Thyroid gland (tissue), 4 donors: ENCODE measurements around the gene CPXM2. TPM values are rescaled to one million over a fixed set of nuclear protein-coding genes. Genes with fewer than 3 reads are reported as not detected.

Source experiments
- DNase-seq, 2 donors: peaks; one replicate each; pipeline ENCODE4 v3.0.0-alpha.2; 2019
- H3K27ac ChIP-seq, 3 donors: fragments of 200-600 bp; sonication (generic); 1 replicate in 2 of 3; 2 replicates in 1 of 3; pipeline ENCODE4 v1.5.1; 2016 to 2019; ENCODE audit warnings: mild to moderate bottlenecking in 1 of 3, moderate library complexity in 1 of 3
- H3K27me3 ChIP-seq: fragments of 200-600 bp; sonication (generic); one replicate; pipeline ENCODE4 v1.5.1; 2019
- H3K36me3 ChIP-seq, 2 donors: fragments of 200-600 bp; sonication (generic); one replicate each; pipeline ENCODE4 v1.5.1; 2016 to 2019
- H3K4me1 ChIP-seq, 2 donors: fragments of 200-600 bp; sonication (generic); one replicate each; pipeline ENCODE4 v1.5.1; 2017 to 2019
- H3K4me3 ChIP-seq, 3 donors: fragments of 200-600 bp; sonication (generic); replicated peaks in 1 of 3; 1 replicate in 2 of 3; 2 replicates in 1 of 3; pipeline ENCODE4 v1.5.1; 2016; ENCODE audit warnings: mild to moderate bottlenecking in 1 of 3
- H3K9me3 ChIP-seq: fragments of 200-600 bp; sonication (generic); one replicate; pipeline ENCODE4 v1.5.1; 2017
- POLR2A ChIP-seq, 2 donors: fragments of 450-650 bp; IDR thresholded peaks; one replicate each; pipeline ENCODE4 v1.6.1; 2017; ENCODE audit warnings: antibody characterized with exemption in 2 of 2, mild to moderate bottlenecking in 2 of 2, moderate library complexity in 1 of 2
- WGBS, 2 donors: methylation state at CpG; one replicate each; pipeline ENCODE4 v1.1.5; 2017; 5-methylcytosine and 5-hydroxymethylcytosine counted together
- intact Hi-C: fragments of 100-400 bp; cut with DNase I; formaldehyde crosslinking; loops from one replicate; pipeline ENCODE4 v1.15.1; 2023
- total RNA-seq, 4 donors: library from RNA; depleted of rRNA; stranded (reverse); fragments of >200 nt; gene quantifications; one replicate each; pipeline ENCODE4 v1.2.3, GENCODE V29; 2016
- TF ChIP-seq, protein P1 (sequence below), 6 experiments: fragments of 200-600 bp in 3 of 6; fragments of 450-650 bp in 3 of 6; sonication (generic) in 3 of 6; IDR thresholded peaks; one replicate each; pipeline ENCODE4 v1.5.1; 2016 to 2019; ENCODE audit warnings: antibody characterized with exemption in 6 of 6, mild to moderate bottlenecking in 2 of 6, inconsistent platforms in 1 of 6, moderate library complexity in 1 of 6

Gene CPXM2
- total RNA-seq, 4 donors from 2014 or later: 6.3 to 11.6 (median 8.5) TPM

GRCh38 chr10:123782549-123782948 is 109.1 kb downstream of the CPXM2 start:
- intact Hi-C loops: no loop called here
- Histone ChIP-seq H3K36me3 (no peaks in the 10 kb centered on the region), H3K4me1 (peaks cover 0 to 14% of the 10 kb centered on the region in 2 donors), H3K4me3 (no peak overlapping the region), H3K9me3 (no peaks in the 10 kb centered on the region), H3K27ac (no peak overlapping the region), H3K27me3 (no peaks in the 10 kb centered on the region)
- no peak for DNase-seq
- WGBS, 2 donors: 86 to 93% methylated on average over 5 of the region's 5 CpGs
- TF ChIP-seq, protein P1, sequence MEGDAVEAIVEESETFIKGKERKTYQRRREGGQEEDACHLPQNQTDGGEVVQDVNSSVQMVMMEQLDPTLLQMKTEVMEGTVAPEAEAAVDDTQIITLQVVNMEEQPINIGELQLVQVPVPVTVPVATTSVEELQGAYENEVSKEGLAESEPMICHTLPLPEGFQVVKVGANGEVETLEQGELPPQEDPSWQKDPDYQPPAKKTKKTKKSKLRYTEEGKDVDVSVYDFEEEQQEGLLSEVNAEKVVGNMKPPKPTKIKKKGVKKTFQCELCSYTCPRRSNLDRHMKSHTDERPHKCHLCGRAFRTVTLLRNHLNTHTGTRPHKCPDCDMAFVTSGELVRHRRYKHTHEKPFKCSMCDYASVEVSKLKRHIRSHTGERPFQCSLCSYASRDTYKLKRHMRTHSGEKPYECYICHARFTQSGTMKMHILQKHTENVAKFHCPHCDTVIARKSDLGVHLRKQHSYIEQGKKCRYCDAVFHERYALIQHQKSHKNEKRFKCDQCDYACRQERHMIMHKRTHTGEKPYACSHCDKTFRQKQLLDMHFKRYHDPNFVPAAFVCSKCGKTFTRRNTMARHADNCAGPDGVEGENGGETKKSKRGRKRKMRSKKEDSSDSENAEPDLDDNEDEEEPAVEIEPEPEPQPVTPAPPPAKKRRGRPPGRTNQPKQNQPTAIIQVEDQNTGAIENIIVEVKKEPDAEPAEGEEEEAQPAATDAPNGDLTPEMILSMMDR (IDR thresholded peaks at IDR 0.05): no peak
- no peak for TF ChIP-seq POLR2A (IDR thresholded peaks at IDR 0.05)

DNA sequence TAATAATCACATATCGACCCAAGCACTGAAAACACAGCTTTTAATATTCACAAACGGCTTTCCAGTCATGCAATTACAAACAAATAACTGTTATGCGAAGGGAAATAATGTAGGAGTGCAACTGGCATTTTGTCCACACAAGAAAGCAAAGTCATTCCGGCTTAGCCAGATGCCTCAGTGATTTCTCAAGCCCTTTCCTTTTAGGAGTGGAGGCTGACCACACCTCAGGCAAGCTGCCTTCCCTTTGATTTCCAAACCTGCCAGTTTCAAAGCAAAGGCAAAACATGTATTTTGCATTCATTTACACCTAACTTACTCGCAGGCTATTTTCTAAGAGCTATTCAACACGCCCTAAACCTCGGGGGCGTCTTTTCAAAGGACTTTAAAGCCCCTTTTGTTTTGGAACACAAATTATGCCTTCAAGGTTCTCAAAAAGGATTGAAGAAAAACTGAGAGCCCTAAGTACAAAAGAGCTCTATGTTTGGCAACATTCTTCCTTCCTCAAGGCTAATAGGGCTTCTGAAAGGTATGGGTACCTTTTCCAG is 109.6 kb downstream of the CPXM2 start:
- H3K27me3 ChIP-seq: no peaks in the 10 kb centered on the region
- H3K36me3 ChIP-seq: no peaks in the 10 kb centered on the region
- intact Hi-C loops: no loop called here
- TF ChIP-seq, protein P1 (IDR thresholded peaks at IDR 0.05): no peak
- no peak for TF ChIP-seq POLR2A (IDR thresholded peaks at IDR 0.05)
- H3K4me1 ChIP-seq: peaks cover 0 to 14% of the 10 kb centered on the region in 2 donors
- 23 to 35% methylated on average over 8 of the region's 8 CpGs for WGBS, 2 donors
- DNase-seq: peak; percentile 31 to 50
- H3K9me3 ChIP-seq: no peaks in the 10 kb centered on the region
- no peak overlapping the region for H3K4me3 ChIP-seq
- H3K27ac ChIP-seq: no peak overlapping the region

GRCh38 chr10:123781324-123781900 is 110.2 kb downstream of the CPXM2 start:
- WGBS, 2 donors: 84 to 86% methylated on average over 7 to 9 of the region's 9 CpGs
- no peak for TF ChIP-seq POLR2A (IDR thresholded peaks at IDR 0.05)
- TF ChIP-seq, protein P1 (IDR thresholded peaks at IDR 0.05): no peak
- Histone ChIP-seq H3K27me3 (no peaks in the 10 kb centered on the region), H3K9me3 (no peaks in the 10 kb centered on the region), H3K36me3 (no peaks in the 10 kb centered on the region), H3K27ac (no peak overlapping the region), H3K4me3 (no peak overlapping the region), H3K4me1 (peaks cover 0 to 14% of the 10 kb centered on the region in 2 donors)
- DNase-seq: no peak
- intact Hi-C loops: no loop called here

DNA sequence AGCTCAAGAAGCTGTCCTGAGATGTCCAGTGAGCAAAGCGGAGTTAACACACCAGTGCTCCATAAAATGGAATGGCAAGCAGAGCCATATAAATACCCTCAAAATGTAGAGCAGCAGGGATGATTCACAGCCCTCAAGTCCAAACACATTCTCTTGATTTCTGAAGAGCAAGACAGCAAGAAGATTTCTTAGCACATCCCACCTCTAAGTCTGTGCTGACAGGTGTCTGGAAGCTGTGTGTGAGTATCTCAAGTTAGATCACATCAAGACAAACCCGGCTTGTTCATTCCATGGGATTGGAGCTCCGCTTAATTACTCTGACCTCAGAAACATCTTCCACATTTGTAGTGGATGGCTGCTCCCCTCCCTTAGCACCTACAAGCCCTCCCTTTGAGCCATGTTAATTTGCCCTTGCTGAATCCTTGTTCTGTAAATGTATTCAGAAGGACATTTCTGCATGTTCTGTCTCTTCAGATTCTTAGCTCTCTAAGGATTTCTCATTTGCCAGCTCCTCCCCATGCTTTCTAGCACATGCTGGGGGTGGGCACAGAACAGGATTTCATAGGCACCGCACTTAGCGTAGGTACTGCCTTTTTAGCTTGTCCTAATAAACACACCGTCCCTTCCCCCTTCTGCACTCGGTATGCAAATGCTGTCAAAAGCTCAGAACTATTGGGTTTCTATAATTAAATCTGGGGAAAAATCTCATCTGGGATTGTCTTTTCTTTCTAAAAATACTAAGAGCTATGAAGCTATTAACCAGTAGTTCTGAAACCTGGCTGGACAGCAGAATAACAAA is 112.7 kb downstream of the CPXM2 start:
- H3K9me3 ChIP-seq: no peaks in the 10 kb centered on the region
- H3K36me3 ChIP-seq: no peaks in the 10 kb centered on the region
- no peak overlapping the region for H3K27ac ChIP-seq
- no peak for TF ChIP-seq POLR2A (IDR thresholded peaks at IDR 0.05)
- TF ChIP-seq, protein P1 (IDR thresholded peaks at IDR 0.05): no peak
- H3K4me3 ChIP-seq: no peak overlapping the region
- no peaks in the 10 kb centered on the region for H3K27me3 ChIP-seq
- H3K4me1 ChIP-seq: peaks cover 0 to 14% of the 10 kb centered on the region in 2 donors
- intact Hi-C loops: no loop called here
- 81 to 82% methylated on average over 7 of the region's 7 CpGs for WGBS, 2 donors
- DNase-seq: no peak

DNA sequence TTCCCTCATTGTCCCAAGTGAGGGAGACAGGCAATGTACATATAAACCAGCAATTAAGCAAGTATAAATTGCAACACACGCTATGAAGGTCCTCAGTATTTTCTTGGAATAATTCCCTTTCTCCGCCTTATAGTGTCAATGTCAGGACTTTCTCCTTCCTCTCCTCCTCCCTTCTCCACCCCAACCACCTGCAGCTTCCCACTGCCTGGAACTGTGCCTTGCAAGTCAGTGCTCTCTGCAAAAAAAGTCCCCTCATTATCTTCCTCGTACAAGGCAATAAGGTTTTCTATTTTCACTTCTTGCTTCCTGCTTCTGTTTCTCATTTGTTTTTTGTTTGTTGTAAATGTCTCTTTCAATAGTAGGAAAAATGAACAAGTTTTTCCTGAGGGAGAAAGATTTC is 113.7 kb downstream of the CPXM2 start:
- Histone ChIP-seq H3K36me3 (no peaks in the 10 kb centered on the region), H3K4me1 (peaks cover 0 to 9% of the 10 kb centered on the region in 2 donors), H3K27me3 (no peaks in the 10 kb centered on the region), H3K27ac (no peak overlapping the region), H3K9me3 (no peaks in the 10 kb centered on the region), H3K4me3 (no peak overlapping the region)
- intact Hi-C loops: no loop called here
- 81 to 83% methylated on average over 3 of the region's 3 CpGs for WGBS, 2 donors
- TF ChIP-seq, protein P1 (IDR thresholded peaks at IDR 0.05): no peak
- no peak for TF ChIP-seq POLR2A (IDR thresholded peaks at IDR 0.05)
- no peak for DNase-seq
